Coronary artery (tissue), 2 donors: ENCODE measurements around the gene SLCO3A1.
"Not testable (repeated sequence)": the region's sequence is repeated elsewhere in the genome, so short reads cannot be mapped to it uniquely, and the experiment has no call there.

Source experiments
- DNase-seq: peaks from one replicate; pipeline ENCODE4 v3.0.0-alpha.2; 2017; ENCODE audit warnings: low spot score
- H3K27ac ChIP-seq, 2 donors: fragments of 200-600 bp; sonication (generic); one replicate each; pipeline ENCODE4 v1.5.1; 2016 to 2019
- H3K4me3 ChIP-seq: fragments of 200-600 bp; sonication (generic); 2 replicates; pipeline ENCODE4 v1.5.1; 2016; ENCODE audit warnings: mild to moderate bottlenecking, moderate library complexity
- TF ChIP-seq, protein P1 (sequence below): fragments of 200-600 bp; sonication (generic); IDR thresholded peaks from one replicate; pipeline ENCODE4 v1.5.1; 2019; ENCODE audit warnings: antibody characterized with exemption

Gene SLCO3A1

DNA sequence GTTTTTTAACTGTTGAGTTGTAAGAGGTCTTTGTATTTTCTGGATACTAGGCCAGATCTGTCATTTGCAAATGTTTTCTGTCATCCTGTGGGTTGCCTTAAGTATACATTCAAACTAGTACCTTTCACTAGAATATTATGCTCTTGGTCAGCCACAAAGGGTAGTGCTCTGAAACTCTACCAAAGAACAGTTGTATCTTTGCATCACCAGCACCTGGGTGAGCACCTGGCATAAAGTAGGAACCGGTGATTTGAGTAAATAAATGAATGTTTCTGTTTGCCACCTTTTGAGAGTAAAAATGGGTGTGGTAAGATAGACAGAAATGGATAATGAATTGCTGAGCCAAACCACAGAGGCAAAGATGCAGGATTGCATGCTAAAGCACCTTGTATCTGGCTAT, 98.7 kb downstream of the SLCO3A1 start:
- Histone ChIP-seq H3K4me3 (no peak overlapping the region), H3K27ac (no peak overlapping the region)
- DNase-seq, result no peak
- TF ChIP-seq, protein P1, sequence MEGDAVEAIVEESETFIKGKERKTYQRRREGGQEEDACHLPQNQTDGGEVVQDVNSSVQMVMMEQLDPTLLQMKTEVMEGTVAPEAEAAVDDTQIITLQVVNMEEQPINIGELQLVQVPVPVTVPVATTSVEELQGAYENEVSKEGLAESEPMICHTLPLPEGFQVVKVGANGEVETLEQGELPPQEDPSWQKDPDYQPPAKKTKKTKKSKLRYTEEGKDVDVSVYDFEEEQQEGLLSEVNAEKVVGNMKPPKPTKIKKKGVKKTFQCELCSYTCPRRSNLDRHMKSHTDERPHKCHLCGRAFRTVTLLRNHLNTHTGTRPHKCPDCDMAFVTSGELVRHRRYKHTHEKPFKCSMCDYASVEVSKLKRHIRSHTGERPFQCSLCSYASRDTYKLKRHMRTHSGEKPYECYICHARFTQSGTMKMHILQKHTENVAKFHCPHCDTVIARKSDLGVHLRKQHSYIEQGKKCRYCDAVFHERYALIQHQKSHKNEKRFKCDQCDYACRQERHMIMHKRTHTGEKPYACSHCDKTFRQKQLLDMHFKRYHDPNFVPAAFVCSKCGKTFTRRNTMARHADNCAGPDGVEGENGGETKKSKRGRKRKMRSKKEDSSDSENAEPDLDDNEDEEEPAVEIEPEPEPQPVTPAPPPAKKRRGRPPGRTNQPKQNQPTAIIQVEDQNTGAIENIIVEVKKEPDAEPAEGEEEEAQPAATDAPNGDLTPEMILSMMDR, result no peak

DNA sequence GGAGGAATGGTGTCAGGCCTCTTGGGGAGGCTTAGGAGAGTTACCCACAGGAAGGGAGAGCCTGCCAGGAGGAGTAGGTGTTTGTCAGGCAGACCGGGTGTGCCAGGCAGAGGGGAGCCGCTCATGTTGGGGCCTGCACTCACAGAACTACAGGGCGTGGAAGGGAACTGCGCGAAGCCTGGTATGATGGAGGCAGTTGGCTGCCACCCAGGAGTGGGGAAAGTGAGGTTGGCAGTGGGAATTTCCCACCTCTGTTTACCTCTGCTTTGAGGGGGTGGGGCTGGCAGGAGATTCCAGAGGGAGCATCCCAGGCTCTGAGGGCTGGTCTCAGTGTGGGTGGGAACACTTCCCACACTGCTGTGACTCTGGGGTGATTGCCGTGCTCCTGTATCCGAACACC, 99.9 kb downstream of the SLCO3A1 start:
- Histone ChIP-seq H3K4me3 (no peak overlapping the region), H3K27ac (no peak overlapping the region)
- TF ChIP-seq, protein P1, result no peak
- DNase-seq, result no peak

DNA sequence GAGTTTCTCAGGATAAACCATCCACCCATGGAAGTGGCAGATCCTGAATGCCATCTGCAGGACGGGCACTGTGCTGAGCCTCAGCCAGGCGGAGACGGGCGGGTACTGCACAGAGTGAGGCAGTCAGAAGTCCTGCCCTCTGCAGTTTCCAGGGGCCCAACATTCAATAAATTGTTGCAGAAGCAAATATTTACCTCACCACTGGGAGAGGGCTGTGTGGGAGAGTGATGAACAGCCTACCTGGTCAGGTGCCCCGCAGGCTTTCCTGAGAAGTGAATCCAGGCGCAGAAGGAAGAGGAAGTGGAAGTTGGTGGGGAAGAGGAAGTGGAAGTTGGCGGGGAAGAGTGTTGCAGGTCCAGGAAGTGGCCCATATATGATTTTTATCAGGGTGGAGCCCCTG, 100.8 kb downstream of the SLCO3A1 start:
- TF ChIP-seq, protein P1, result no peak
- Histone ChIP-seq H3K27ac (no peak overlapping the region), H3K4me3 (no peak overlapping the region)
- DNase-seq, result no peak

- TF ChIP-seq, protein P1, result no peak
- DNase-seq, result no peak
- Histone ChIP-seq H3K4me3 (no peak overlapping the region), H3K27ac (peak overlapping the region; percentile 50 to 56)
Observed at GRCh38 chr15:91956026-91956723, 102.7 kb downstream of the SLCO3A1 start.

- DNase-seq, result no peak
- TF ChIP-seq, protein P1, result no peak
- no peak overlapping the region for H3K4me3 ChIP-seq
- H3K27ac ChIP-seq, result no peak overlapping the region
Observed at GRCh38 chr15:91961357-91961756, 107.8 kb downstream of the SLCO3A1 start.

DNA sequence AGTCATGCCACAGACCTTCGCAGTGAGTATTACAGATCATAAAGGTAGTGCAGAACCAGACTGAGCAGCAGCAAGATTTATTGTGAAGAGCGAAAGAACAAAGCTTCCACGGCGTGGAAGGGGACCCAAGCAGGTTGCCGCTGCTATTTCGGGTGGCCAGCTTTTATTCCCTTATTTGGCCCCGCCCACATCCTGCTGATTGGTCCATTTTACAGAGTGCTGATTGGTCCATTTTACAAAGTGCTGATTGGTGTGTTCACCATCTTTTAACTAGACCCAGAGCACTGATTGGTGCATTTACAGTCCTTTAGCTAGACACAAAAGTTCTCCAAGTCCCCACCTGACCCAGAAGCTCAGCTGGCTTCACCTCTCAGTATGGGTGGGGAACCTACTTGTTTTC, 110.2 kb downstream of the SLCO3A1 start:
- not testable (repeated sequence) for H3K27ac ChIP-seq, H3K4me3 ChIP-seq, DNase-seq

DNA sequence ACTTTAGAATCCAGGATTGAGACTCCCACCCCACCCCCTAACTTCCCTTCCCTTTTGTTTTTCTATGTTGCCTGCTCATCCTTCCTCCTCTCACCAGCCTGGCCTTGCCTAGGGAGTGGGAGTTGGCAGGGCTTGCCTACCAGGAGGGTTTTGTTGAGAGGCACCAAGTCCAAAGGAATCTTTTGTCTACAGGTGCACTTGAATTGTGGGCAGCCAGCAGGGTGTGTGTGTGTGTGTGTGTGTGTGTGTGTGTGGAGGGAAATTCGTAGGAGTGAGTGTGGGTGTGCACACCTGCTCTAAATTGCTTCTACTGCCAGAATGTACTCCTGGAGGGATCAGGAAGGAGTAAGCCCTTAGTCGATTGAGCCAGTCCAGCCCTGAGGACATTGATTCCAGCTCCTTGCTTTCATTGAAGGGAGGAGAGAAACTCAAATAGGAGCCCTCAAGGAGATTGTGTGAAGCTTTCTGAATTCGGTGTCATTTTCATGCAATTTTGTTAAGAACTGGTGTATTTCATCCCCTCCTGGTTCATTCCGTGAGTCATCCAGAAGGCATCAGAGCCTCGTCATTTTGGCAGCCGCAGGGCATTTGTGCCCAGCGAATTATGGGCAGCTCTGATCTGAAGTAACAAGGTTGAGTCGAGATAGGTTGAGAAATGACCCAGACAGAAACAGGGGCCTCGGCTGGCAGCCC, 112.1 kb downstream of the SLCO3A1 start:
- H3K4me3 ChIP-seq, result peak overlapping the region; percentile 37
- TF ChIP-seq, protein P1, result no peak
- peak; percentile 92 for DNase-seq
- H3K27ac ChIP-seq, result peak overlapping the region; percentile 64 to 84
